Hematopoietic multipotent progenitor cell treated with erythropoietin and hydrocortisone succinate and interleukin-3 and kit ligand, for 17 days (in vitro differentiated cells): ENCODE results near the gene ZFP36L2.
A peak's percentile ranks its signal among the peaks of the same experiment; 100 is the strongest.

Experiments
- DNase-seq: peaks from one replicate; pipeline ENCODE4 v3.0.0-alpha.2; 2015; ENCODE audit warnings: low spot score

ZFP36L2 gene

GRCh38 chr2:43186321-43186678 is 40.1 kb downstream of the ZFP36L2 start:
- no peak for DNase-seq

- DNase-seq = no peak
These were observed 41.3 kb downstream of the ZFP36L2 start for GRCh38 chr2:43185146-43185545.

DNA sequence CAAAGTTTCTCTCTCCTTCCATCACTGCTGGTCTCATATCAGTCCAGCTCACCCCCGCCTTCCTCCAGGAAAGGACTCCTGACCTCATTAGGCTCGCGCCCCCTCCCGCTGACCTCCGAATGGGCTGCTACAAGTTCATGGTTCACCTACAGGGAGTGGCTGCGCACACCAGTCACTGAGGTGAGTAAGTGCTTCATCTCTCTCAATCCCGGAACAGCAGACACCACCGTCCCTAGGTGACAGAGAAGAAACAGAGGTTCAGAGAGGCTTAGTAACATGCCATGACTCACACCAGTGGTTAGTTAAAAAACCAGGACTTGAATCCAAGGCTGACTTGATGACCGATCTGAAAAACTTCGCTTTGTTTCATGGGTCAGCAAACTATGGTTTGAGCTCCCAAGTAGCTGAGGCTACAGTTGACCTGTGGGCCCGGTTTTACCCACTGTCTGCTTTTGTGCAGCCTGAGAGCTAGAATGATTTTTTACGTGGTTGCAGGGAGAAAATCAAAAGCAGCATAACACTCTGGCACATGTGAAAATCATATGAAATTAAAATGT is 42.0 kb downstream of the ZFP36L2 start:
- no peak for DNase-seq

- no peak for DNase-seq
These were observed 42.7 kb downstream of the ZFP36L2 start for GRCh38 chr2:43183743-43184142.

DNA sequence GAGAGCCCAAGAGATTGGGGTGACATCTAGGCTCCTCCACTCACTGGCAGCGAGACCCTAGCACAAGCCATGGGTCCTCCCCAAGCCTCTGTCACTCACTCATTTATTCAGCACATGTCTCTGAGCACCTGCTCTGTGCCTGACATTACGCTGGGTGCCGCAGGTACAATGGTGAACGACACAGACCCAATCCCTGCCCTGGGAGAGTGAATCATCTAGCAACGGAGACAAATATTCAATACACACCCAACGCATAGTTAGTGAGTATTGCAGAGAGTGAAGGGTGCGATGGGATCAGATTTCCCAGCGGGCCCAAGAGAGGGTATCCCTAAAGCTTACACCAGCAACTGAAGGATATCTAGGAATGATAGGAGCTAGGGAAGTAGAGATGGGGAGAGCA is 45.5 kb downstream of the ZFP36L2 start:
- no peak for DNase-seq

- no peak for DNase-seq
These were observed 46.5 kb downstream of the ZFP36L2 start for GRCh38 chr2:43179942-43180341.

DNA sequence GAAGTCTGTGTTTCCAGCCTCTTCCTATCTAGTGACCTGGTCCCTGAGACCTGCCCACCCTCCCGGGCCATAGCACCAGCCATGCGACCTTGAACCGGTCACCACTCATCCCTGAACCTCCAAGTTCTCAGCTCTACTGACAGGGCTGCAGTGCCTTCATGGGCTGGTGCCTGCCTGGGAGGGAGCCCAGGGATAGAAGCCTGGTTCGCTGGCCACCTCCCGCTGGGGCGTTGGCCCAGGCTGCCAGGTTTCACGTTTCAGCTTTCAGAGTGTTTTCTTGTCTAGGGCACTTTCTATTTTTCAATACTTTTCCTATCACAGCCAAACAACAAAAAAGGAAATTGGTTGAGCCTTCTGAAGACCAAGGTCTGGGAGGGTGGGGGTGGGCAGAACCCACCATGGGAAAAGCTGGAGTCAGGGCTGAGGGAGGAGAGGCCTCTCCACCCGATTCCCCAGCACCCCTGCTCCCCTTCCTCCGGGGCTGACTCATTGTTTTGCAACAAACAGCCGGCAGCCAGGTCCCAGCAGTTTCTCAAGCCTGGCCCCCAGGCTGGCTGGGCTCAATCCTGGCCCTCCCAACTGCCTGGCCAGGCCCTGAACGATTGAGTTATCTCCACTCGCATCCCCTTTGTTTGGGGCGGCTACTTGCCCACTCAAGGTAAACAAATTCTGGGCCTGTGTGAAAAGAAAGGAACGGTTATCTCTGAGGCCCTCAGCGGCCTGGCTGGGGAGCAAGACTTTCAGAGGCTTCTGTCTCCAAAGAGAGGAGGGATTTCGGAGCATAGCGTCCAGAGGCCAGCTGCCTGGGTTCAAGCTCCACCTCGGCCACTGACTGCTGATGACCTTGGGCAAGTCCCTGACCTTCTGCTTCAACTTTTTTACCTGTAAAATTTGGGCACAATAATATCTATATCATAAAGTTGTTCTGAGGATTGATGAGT is 47.5 kb downstream of the ZFP36L2 start:
- DNase-seq = peak; percentile 75

- DNase-seq = peak; percentile 72
These were observed 48.3 kb downstream of the ZFP36L2 start for GRCh38 chr2:43178055-43178598.

DNA sequence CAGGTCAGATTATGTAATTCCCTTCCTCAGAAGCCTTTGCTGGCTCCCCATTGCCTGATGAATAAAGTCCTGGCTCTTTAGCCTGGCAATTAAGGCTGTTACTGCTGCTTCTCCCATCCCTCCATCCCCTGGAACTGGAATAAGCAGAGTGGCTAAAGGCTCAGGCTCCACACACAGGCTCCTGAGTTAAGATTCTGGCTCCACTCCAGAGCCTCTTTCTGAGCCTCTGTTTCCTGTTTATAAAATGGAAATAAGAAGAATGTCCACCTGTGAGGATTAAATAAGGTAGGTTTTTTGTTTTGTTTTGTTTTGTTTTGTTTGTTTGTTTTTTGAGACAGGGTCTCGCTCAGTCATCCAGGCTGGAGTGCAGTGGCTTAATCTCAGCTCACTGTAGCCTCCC is 50.0 kb downstream of the ZFP36L2 start:
- DNase-seq = no peak

DNA sequence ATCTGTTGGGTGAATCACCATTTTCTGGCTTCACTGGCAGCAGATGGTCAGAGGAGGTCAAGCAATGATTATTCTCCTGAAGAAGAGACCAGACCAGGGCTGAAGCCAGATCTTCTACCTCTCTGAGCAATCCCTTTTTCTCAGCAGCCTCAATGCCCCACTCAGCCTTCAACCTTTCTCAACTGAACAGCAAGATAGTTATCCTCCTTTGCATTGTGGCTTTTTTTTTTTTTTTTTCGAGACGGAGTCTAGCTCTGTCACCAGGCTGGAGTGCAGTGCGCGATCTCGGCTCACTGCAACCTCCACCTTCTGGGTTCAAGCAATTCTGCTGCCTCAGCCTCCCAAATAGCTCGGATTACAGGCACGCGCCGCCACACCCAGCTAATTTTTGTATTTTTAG is 50.5 kb downstream of the ZFP36L2 start:
- DNase-seq = no peak

GRCh38 chr2:43175020-43175441 is 51.4 kb downstream of the ZFP36L2 start:
- no peak for DNase-seq

GRCh38 chr2:43174368-43174916 is 52.0 kb downstream of the ZFP36L2 start:
- no peak for DNase-seq
